Stimulated activated CD8-positive, alpha-beta memory T cell treated with anti-CD3 and anti-CD28 coated beads, Interleukin-12 subunit alpha, Interleukin-12 subunit beta, amount 100 ng/mL, for 24 hours (primary cell): ENCODE measurements around the gene ROMO1.
"Not testable (repeated sequence)": the region's sequence is repeated elsewhere in the genome, so short reads cannot be mapped to it uniquely, and the experiment has no call there.

ENCODE experiments used
- DNase-seq: peaks from one replicate; pipeline ENCODE4 v3.0.0-alpha.2; 2020; ENCODE audit errors: extremely low read depth

ROMO1 gene

DNA sequence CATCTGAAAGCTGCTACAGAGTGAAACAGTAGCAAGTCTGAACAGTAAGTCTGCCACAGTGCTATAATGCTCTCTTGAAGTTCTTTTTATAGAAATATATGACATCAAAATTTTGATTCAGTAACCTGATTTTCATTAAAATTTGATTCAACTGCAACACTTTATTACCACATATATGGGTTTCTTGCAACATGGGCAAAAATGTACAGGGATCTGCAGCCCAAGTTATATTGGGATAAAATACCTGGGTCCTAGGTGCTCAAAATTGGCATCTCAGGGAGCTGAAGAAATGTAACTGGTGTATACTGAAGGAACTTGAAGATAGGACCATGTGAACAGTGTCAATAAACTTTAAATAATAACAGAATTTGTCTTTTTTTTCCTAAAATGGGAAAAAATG is 10.8 kb downstream of the ROMO1 start:
- no peak for DNase-seq

DNA sequence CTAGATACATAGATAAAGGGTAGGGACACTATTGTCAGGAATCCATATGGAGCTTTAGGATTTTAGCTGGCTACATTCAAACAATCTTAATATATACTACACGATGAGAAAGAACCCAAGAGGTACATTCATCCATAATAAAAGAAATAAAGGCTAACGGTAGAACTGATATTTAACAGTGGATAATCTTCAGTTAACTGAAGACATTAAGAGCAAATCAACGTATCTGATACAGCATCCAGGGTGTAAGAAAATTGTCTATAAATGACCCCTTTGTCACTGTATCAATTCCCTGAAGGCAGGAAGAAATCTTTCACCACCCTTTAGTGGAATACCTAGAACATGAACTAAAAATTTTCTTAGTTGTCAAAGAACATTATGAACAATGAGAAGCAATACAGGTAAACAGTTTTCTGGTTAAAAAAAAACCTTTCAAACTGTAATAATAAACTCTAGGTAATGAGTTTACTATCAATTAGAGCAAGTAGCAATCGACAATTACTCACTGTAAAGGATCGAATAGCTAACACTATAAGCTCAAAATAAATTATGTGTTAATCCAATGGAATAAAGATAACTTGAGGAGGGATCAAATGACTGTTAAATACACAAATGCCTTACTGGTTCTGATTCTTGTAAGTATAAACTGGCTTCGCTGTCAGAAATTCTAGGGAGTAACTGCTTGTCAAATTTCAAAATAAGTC is 11.8 kb downstream of the ROMO1 start:
- no peak for DNase-seq

GRCh38 chr20:35711588-35712209 is 12.5 kb downstream of the ROMO1 start:
- no peak for DNase-seq

DNA sequence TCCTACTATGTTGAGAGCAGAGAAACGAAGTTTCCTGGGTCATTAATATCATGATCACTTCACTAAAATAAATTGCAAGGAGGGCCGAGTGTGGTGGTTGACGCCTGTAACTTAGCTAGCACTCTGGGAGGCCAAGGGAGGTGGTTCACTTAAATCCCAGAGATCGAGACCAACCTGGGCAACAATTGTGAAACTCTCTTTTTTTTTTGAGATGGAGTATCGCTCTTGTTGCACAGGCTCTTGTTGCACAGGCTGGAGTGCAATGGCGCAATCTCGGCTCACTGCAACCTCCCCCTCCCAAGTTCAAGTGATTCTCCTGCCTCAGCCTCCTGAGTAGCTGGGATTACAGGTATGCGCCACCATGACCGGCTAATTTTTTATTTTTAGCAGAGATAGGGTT is 13.9 kb downstream of the ROMO1 start:
- not testable (repeated sequence) for DNase-seq

- no peak for DNase-seq
Measured at GRCh38 chr20:35714127-35714526, 14.9 kb downstream of the ROMO1 start.

DNA sequence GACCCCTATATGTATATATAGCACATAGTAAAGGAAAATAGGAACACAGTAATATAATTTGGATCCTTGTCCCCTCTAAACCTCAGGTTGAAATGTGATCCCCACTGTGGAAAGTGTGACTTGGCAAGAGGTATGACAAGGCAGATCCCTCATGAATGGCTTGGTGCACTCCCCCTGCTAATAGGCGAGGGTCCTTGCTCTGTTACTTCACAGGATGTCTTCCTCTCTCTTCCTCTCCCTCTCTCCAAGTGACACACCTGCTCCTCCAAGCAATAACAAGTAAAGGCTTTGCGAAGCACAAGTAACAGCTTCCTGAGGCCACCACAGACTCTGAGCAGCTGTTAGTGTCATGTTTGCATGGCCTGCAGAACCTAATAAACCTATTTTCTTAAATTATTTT is 16.4 kb downstream of the ROMO1 start:
- DNase-seq: no peak

DNA sequence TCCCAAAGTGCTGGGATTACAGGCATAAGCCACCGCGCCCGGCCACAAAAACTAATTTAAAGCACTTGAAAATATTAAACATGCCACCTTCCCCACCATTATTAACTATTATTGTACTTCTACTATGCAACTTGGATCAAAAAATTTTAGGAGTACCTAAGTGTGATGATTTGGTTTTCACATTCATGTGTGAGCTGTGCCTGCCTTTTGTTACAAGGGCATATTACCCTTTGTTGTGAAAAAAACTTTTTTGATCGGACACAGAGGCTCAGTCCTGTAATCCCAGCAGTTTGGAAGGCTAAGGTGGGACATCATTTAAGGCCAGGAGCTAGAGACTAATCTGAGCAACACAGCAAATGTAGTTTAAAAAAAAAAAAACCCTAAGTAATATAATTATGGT is 17.1 kb downstream of the ROMO1 start:
- no peak for DNase-seq

GRCh38 chr20:35718321-35718720 is 19.1 kb downstream of the ROMO1 start:
- DNase-seq: not testable (repeated sequence)

DNA sequence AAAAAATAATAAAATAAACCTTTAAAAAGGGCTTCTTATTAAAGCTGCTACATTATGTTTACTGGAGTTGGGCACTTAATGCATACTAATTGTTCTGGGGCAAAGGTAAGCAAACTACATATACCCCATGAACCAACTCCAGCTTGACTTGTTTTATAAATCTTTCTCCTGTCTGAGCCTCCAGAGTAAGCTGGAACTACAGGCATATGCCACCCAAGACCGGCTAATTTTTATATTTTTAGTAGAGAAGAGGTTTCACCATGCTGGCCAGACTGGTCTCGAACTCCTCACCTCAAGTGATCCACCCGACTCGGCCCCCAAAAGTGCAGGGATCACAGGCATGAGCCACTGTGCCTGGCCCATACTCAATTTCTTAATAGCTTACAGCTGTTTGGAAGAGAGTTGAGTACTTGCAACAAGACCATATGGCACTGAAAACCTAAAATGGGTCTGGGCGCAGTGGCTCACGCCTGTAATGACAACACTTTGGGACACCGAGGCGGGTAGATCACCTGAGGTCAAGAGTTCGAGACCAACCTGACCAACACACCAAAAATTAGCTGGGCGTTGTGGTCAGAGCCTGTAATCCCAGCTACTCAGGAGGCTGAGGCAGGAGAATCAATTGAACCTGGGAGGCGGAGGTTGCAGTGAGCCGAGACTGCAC is 19.9 kb downstream of the ROMO1 start:
- no peak for DNase-seq

DNA sequence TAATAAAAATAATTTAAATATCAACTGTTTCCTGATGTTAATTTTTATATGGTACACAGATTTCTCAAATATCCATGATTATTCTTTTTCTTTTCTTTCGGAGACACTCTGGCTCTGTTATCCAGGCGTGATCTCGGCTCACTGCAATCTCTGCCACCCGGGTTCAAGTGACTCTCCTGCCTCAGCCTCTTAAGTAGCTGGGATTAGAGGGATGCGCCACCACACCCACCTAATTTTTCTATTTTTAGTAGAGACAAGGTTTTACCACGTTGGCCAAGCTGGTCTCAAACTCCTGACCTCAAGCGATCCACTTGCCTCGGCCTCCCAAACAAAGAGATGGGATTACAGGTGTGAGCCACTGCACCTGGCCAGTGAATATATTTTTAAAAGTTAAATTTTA is 20.5 kb downstream of the ROMO1 start:
- no peak for DNase-seq

- DNase-seq: no peak
Measured at GRCh38 chr20:35720165-35721123, 21.2 kb downstream of the ROMO1 start.

- DNase-seq: no peak
Measured at GRCh38 chr20:35721219-35721618, 22.0 kb downstream of the ROMO1 start.

DNA sequence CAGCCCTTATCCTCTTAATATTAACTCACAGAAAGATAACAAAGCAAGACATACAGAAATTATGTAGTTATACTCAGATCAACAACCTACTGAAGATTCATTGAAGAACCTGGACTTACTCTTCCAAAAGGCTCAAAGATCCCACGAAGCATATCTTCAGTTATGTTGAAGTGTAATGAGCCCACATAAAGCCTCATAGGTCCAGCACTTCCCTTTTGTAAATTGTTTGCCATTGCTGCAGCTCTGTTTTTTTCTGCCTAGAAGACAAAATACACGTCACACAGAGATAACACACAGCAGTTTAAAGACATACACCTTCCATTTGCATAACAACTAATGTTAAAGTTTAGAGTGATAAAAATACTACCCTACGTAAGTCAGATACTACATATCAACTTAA is 22.4 kb downstream of the ROMO1 start:
- no peak for DNase-seq

- DNase-seq: not testable (repeated sequence)
Measured at GRCh38 chr20:35723275-35723639, 24.1 kb downstream of the ROMO1 start.

DNA sequence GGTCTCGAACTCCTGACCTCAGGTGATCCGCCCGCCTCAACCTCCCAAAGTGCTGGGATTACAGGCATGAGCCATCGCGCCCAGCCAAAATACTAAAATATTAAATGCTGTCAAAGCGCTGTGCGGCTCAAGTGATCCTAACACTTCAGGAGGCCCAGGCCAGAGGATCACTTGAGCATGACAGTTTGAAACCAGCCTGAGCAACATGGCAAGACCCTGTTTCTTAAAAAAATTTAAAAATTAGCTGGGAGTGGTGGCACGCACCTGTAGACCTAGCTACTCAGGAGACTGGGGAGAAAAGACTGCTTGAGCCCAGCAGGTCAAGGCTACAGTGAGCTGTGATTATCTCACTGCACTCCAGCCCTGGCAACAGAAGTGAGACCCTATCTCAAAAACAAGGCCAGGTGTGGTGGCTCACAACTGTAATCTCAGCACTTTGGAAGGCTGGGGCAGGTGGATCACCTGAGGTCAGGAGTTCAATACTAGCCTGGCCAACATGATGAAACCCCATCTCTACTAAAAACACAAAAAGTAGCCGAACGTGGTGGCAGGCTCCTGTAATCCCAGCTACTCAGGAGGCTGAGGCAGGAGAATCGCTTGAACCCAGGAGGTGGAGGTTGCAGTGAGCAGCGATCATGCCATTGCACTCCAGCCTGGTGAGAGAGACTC is 24.6 kb downstream of the ROMO1 start:
- DNase-seq: not testable (repeated sequence)

DNA sequence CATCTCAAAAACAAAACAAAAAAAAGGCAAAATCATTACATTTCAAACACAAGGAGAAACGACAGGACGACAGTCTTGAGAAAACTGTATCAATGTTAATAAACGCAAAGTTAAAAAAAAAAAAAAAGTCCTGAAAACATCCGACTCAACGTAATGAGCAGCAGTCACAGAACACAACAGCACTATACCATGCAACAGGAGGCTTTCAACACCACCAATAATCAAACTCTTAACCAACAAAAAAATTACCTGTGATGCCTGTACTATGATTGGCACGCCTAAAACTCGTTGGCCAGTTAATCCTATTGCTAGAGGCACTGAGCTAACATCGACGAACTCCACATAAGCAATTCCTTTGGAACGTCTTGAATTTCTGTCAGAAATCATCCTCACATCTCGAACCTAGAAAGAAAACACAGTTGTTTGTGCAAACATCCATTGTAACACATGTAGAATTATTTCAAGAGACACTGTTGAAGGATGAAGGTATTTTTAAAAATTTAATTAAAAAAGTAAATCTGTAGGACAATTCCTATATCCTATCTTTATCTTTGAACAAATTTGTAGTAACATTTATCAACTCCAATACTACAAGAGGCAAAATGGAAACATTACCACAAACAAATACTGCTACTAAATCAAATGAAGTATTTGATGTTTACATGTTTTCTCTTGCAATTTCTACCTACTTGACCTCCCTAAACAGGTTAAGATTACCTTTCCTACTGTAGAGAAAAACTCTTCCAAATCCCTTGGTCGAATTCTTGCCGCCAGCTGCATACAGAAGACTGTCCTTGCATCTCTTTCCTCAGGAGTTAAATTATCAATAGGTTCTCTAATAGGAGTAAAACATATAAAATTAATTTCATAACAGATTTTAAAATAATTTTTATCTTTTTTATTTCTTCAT is 25.4 kb downstream of the ROMO1 start:
- no peak for DNase-seq

DNA sequence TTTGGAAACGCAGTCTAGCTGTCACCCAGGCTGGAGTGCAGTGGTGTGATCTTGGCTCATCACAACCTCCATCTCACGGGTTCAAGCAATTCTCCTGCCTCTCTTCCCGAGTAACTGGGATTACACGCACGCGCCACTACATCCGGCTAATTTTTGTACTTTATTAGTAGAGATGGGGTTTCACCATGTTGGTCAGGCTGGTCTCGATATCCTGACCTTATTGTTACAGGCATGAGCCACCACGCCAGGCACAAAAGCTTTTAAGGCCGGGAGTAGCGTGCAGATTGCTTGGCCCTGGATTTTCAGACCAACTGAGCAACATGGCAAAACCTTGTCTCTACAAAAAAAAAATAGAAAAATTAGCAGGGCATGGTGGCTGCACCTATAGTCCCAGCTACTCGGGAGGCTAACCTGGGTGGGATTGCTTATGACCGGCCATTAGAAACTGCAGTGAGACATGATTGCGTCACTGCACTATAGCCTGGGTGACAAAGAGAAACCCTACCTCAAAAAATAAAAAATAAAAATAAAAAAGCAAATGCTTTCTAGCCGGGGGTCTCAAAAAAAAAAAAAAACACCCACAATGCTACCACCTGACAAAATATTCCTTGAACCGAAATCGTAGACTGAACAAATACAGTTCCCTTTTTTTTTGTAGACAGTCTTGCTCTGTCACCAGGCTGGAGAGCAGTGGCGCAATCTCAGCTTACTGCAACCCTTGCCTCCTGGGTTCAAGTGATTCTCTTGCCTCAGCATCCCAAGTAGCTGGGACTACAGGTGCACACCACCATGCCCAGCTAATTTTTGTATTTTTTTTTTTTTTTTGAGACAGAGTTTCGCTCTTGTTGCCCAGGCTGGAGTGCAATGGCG is 27.9 kb downstream of the ROMO1 start:
- DNase-seq: no peak

- DNase-seq: no peak
Measured at GRCh38 chr20:35729283-35729807, 30.1 kb downstream of the ROMO1 start.
